HCT116 (cell line): ENCODE measurements around the gene TEX101. TPM values are rescaled to one million over a fixed set of nuclear protein-coding genes. Genes with fewer than 3 reads are reported as not detected.

ENCODE experiments used
- ATAC-seq: fragments of 200-7000 bp; cut with Tn5 transposase; 2 replicates; pipeline ENCODE4 v1.9.1; 2020; ENCODE audit warnings: mild to moderate bottlenecking, moderate library complexity
- BruUV-seq: library from RNA; stranded (reverse); fragments of 400-500 nt; replicated peaks from 2 replicates; lab custom pipeline; 2021; lab: Mats Ljungman, UMichigan
- CTCF ChIA-PET: fragments of 300-600 bp; sonication (Branson Sonifier 250); formaldehyde crosslinking; loops from one replicate; lab custom pipeline; 2021; ENCODE audit warnings: antibody characterized with exemption; lab: Charles Lee
- POLR2A ChIA-PET: fragments of 300-600, 350-600 bp; sonication (Branson Sonifier 250); formaldehyde crosslinking; loops from one replicate; lab custom pipeline; 2021; ENCODE audit warnings: antibody characterized with exemption; lab: Charles Lee
- RAD21 ChIA-PET, 2 experiments: fragments of 300-600 bp; sonication (Branson Sonifier 250); formaldehyde crosslinking; loops; one replicate each; lab custom pipeline; 2023; ENCODE audit warnings: low total read pairs in 2 of 2; ENCODE audit not compliant: uncharacterized antibody in 2 of 2, unreplicated experiment in 2 of 2, low non-redundant PET in 1 of 2; lab: Charles Lee
- DNase-seq: peaks from one replicate; pipeline ENCODE4 v3.0.0-alpha.2; 2010; ENCODE audit warnings: low read depth, low spot score
- H2AFZ ChIP-seq: fragments of 200-600 bp; shearing (Covaris generic), sonication (generic); 2 replicates; pipeline ENCODE4 v1.6.1; 2017; ENCODE audit warnings: low read depth, mixed run types, mixed read lengths, antibody characterized with exemption, low read length; ENCODE audit not compliant: poor library complexity, severe bottlenecking
- H3K27ac ChIP-seq: 2 replicates; pipeline ENCODE4 v1.5.1; 2012; ENCODE audit warnings: low read depth, low read length
- H3K27me3 ChIP-seq: fragments of 200-600 bp; sonication (generic); 2 replicates; pipeline ENCODE4 v1.6.1; 2016; ENCODE audit warnings: mixed run types, low read length, mixed read lengths; ENCODE audit not compliant: insufficient read depth
- H3K36me3 ChIP-seq, 2 experiments: fragments of 200-500 bp in 1 of 2; fragments of 200-600 bp in 1 of 2; sonication (Bioruptor generic) in 1 of 2; sonication (generic) in 1 of 2; 2 replicates each; pipeline versions ENCODE4 v1.5.1 to v1.6.1; 2014 to 2016; ENCODE audit warnings: low read length in 2 of 2, inconsistent platforms in 1 of 2, mixed read lengths in 1 of 2, mixed run types in 1 of 2; ENCODE audit not compliant: insufficient read depth in 2 of 2, control insufficient read depth in 1 of 2
- H3K4me1 ChIP-seq, 2 experiments: fragments of 200-600 bp in 1 of 2; sonication (generic) in 1 of 2; 2 replicates each; pipeline versions ENCODE4 v1.5.1 to v1.6.1; 2012 to 2017; ENCODE audit warnings: low read length in 2 of 2, inconsistent platforms in 1 of 2, mild to moderate bottlenecking in 1 of 2, mixed read lengths in 1 of 2, mixed run types in 1 of 2, moderate library complexity in 1 of 2; ENCODE audit not compliant: insufficient read depth in 2 of 2, control insufficient read depth in 1 of 2
- H3K4me2 ChIP-seq: fragments of 200-600 bp; sonication (generic); 2 replicates; pipeline ENCODE4 v1.6.1; 2017; ENCODE audit warnings: mixed run types, low read length, mixed read lengths
- H3K4me3 ChIP-seq, 2 experiments: fragments of 200-600 bp in 1 of 2; sonication (generic) in 1 of 2; replicated peaks in 1 of 2; 2 replicates each; pipeline ENCODE4 v1.5.1; 2011 to 2016; ENCODE audit warnings: low read length in 2 of 2, control low read depth in 1 of 2, low read depth in 1 of 2, mild to moderate bottlenecking in 1 of 2, mixed read lengths in 1 of 2, mixed run types in 1 of 2
- H3K79me2 ChIP-seq: fragments of 200-600 bp; sonication (generic); 2 replicates; pipeline ENCODE4 v1.6.1; 2017; ENCODE audit warnings: mild to moderate bottlenecking, mixed run types, low read length, moderate library complexity, mixed read lengths; ENCODE audit not compliant: insufficient read depth
- H3K9ac ChIP-seq: fragments of 200-600 bp; sonication (generic); 2 replicates; pipeline ENCODE4 v1.6.1; 2016; ENCODE audit warnings: low read length, mixed read lengths
- H3K9me2 ChIP-seq: fragments of 200-600 bp; sonication (generic), shearing (Covaris generic); 2 replicates; pipeline ENCODE4 v1.6.1; 2017; ENCODE audit warnings: mixed run types, mild to moderate bottlenecking, moderate library complexity; ENCODE audit not compliant: insufficient read depth
- H3K9me3 ChIP-seq, 2 experiments: fragments of 200-500 bp in 1 of 2; fragments of 200-600 bp in 1 of 2; sonication (Bioruptor generic) in 1 of 2; sonication (generic) in 1 of 2; 2 replicates each; pipeline ENCODE4 v1.6.1; 2014 to 2017; ENCODE audit warnings: low read length in 2 of 2, mixed read lengths in 2 of 2, inconsistent platforms in 1 of 2, low read depth in 1 of 2, mild to moderate bottlenecking in 1 of 2, mixed run types in 1 of 2, moderate library complexity in 1 of 2; ENCODE audit not compliant: control insufficient read depth in 1 of 2, insufficient read depth in 1 of 2
- H4K20me1 ChIP-seq: fragments of 200-600 bp; sonication (generic), shearing (Covaris generic); 2 replicates; pipeline ENCODE4 v1.6.1; 2017; ENCODE audit warnings: mixed run types, mild to moderate bottlenecking, moderate library complexity; ENCODE audit not compliant: insufficient read depth
- CTCF ChIP-seq, 3 experiments: fragments of 200-600 bp in 1 of 3; sonication (generic) in 1 of 3; IDR thresholded peaks in 2 of 3; conservative IDR thresholded peaks in 1 of 3; 2 replicates each; pipeline ENCODE4 v1.5.1; 2012 to 2017; ENCODE audit warnings: low read depth in 2 of 3, low read length in 2 of 3, antibody characterized with exemption in 1 of 3, borderline replicate concordance in 1 of 3, control low read depth in 1 of 3, mild to moderate bottlenecking in 1 of 3, mixed read lengths in 1 of 3, mixed run types in 1 of 3, moderate library complexity in 1 of 3; ENCODE audit not compliant: insufficient read depth in 1 of 3
- RAD21 ChIP-seq: IDR thresholded peaks from 2 replicates; pipeline ENCODE4 v1.6.1; 2012; ENCODE audit warnings: low read depth, mild to moderate bottlenecking
- TCF7L2 ChIP-seq: IDR thresholded peaks from 2 replicates; pipeline ENCODE4 v1.7.0; 2011; ENCODE audit warnings: borderline replicate concordance, inconsistent platforms; ENCODE audit not compliant: insufficient read depth, insufficient read length; ENCODE audit errors: extremely low read depth
- intact Hi-C: fragments of 100-400 bp; cut with micrococcal nuclease; formaldehyde crosslinking; loops from 2 replicates; pipeline ENCODE4 v1.10.0; 2022
- total RNA-seq: library from RNA; stranded (reverse); gene quantifications from one replicate; pipeline ENCODE4 v1.2.1, GENCODE V29; 2021; ENCODE audit not compliant: unreplicated experiment

Gene TEX101
- total RNA-seq, 1 experiment from 2014 or later, result not detected

DNA sequence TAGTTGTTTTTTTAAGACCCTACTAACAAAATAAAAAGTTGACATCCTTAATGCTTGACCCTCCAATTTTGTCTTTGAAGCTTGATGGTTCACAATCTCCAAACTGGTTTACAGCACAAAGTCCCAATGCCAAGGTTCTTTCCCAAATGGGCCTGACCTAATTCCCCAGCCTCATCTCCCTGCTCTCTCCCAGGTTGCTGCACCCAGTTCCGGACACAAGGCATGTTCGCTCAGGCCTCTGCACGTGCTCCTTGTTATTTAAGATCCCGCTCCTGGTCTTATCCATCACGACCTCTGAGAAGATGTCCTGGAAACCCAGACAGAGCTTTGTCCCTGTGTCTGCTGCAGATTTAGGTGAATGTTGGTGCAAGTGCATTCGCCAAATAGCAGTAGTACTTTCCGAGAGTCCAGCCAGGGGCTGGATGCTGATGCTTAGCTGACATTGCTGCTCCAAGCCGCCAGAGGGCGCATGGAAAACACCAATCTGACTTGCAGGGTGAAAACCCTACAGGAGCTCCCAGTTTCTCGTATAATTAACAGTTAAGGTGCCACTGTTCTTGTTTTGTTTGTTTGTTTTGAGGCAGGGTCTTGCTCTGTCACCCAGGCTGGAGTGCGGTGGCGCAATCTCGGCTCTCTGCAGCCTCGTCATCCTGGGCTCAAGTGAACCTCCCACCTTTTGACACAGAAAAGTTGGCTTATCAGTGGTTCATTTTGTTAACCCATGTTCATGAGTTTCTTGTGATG, 32.2 kb downstream of the TEX101 start:
- POLR2A ChIA-PET, result interaction anchor here (0.8 to 1.0 kb wide), 2 partner anchors 16 to 73 kb away, joined by 3 to 9 read pairs; no protein-coding TSS in a partner anchor
- intact Hi-C loops, result loop anchor here (1.0 kb wide), 1 partner anchor 72 kb away; no protein-coding TSS in a partner anchor
- H3K4me3 ChIP-seq, result no peak overlapping the region
- no peak overlapping the region for H3K9ac ChIP-seq
- H3K4me1 ChIP-seq, result peaks cover 0 to 3% of the 10 kb centered on the region in 2 experiments; a peak in 1 of 4 replicates
- ATAC-seq, result peak; percentile 92
- H3K27ac ChIP-seq, result no peak overlapping the region
- no peaks in the 10 kb centered on the region for H3K9me3 ChIP-seq
- TF ChIP-seq CTCF (IDR thresholded peaks at IDR 0.05 in 2 of 3, conservative IDR thresholded peaks at IDR 0.05 in 1 of 3; ENCODE audit: borderline replicate concordance in 1 of 3, insufficient read depth in 1 of 3, low read depth in 2 of 3, low read length in 2 of 3) (peak; percentile 92 to 93 (median 92)), RAD21 (peak; percentile 96), TCF7L2 (no peak)
- TF ChIP-seq, all 23 proteins: peak for 2
- Histone ChIP-seq H3K4me2 (peak overlapping the region; percentile 31), H3K27me3 (no peaks in the 10 kb centered on the region), H2AFZ (peak overlapping the region; percentile 85), H3K36me3 (no peaks in the 10 kb centered on the region), H4K20me1 (no peaks in the 10 kb centered on the region), H3K79me2 (no peaks in the 10 kb centered on the region), H3K9me2 (no peaks in the 10 kb centered on the region)
- BruUV-seq, result no TSS peak
- DNase-seq, result peak; percentile 53
- CTCF ChIA-PET, result interaction anchor here (0.6 to 5.2 kb wide), 27 partner anchors 8 to 363 kb away, joined by 3 to 225 read pairs (median 6); partner anchors contain the start of genes IRGQ, LYPD3, PHLDB3 and ZNF575
- RAD21 ChIA-PET, result interaction anchor here (0.7 to 2.6 kb wide), 7 partner anchors 57 to 77 kb away, joined by 3 to 32 read pairs (median 4); partner anchors contain the start of gene PHLDB3 (in 1 of the 2)
